ENCODE results near the gene PML.
A peak's percentile ranks its signal among the peaks of the same experiment; 100 is the strongest.

Gene PML

GRCh38 chr15:73962433-73962832 lies 32.1 kb upstream of the PML start:
- Histone ChIP-seq H3K9me3 (ENCODE audit: severe bottlenecking) (no peaks in the 10 kb centered on the region), H3K4me3 (ENCODE audit: severe bottlenecking) (no peak overlapping the region), H3K4me1 (ENCODE audit: insufficient read depth, poor library complexity, severe bottlenecking) (peaks cover 13% of the 10 kb centered on the region), H3K36me3 (ENCODE audit: low read depth) (no peaks in the 10 kb centered on the region), H3K27me3 (ENCODE audit: insufficient read depth, poor library complexity, severe bottlenecking) (no peaks in the 10 kb centered on the region), H3K27ac (ENCODE audit: poor library complexity, severe bottlenecking) (no peak overlapping the region)
- no peak for TF ChIP-seq CTCF (IDR thresholded peaks at IDR 0.05; ENCODE audit: poor library complexity, severe bottlenecking)
- DNase-seq (ENCODE audit: low spot score) (peak; percentile 1), ATAC-seq (ENCODE audit: low read depth) (no peak)

- no peak overlapping the region for H3K27ac ChIP-seq (ENCODE audit: poor library complexity, severe bottlenecking)
- no peaks in the 10 kb centered on the region for H3K27me3 ChIP-seq (ENCODE audit: insufficient read depth, poor library complexity, severe bottlenecking)
- peak; percentile 95 for ATAC-seq (ENCODE audit: low read depth)
- H3K4me1 ChIP-seq (ENCODE audit: insufficient read depth, poor library complexity, severe bottlenecking), result peaks cover 5% of the 10 kb centered on the region
- H3K36me3 ChIP-seq (ENCODE audit: low read depth), result no peaks in the 10 kb centered on the region
- no peaks in the 10 kb centered on the region for H3K9me3 ChIP-seq (ENCODE audit: severe bottlenecking)
- no peak overlapping the region for H3K4me3 ChIP-seq (ENCODE audit: severe bottlenecking)
- TF ChIP-seq CTCF (IDR thresholded peaks at IDR 0.05; ENCODE audit: poor library complexity, severe bottlenecking), result peak; percentile 100
- peak; percentile 79 for DNase-seq (ENCODE audit: low spot score)
Measured at GRCh38 chr15:73964736-73965093, 29.8 kb upstream of the PML start.

DNA sequence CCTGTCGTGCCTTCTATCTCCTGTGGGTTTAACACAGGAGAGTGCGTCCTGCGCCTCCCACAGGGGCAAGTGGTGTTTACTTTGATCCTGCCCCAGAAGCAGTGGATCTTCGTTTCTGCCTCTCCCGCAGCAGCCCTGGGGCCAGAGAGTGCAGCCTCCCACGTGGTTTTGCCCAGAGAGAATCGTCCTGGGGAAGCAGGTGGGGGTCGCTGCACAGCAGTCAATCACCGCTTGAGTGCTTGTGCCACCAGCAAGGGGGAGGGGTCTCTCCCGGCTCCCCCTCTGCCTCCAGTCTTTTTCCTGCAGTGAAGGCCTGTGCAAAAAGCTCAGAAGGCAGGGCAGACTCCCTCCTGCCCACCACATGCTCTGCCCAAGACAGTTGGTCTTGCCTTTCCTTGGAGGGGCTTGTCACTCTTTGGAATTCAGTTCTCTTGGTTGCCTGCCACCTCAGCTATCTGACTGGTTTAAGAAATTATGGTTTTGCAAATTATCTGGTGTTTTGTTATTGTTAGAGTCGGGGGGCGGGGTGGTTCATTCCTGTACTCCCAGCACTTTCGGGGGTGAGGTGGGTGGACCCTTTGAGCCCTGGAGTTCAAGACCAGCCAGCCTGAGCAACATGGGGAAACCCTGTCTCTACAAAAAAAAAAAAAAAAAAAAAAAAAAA lies 29.3 kb upstream of the PML start:
- Histone ChIP-seq H3K27me3 (ENCODE audit: insufficient read depth, poor library complexity, severe bottlenecking) (no peaks in the 10 kb centered on the region), H3K4me3 (ENCODE audit: severe bottlenecking) (no peak overlapping the region), H3K4me1 (ENCODE audit: insufficient read depth, poor library complexity, severe bottlenecking) (peaks cover 5% of the 10 kb centered on the region), H3K9me3 (ENCODE audit: severe bottlenecking) (no peaks in the 10 kb centered on the region), H3K36me3 (ENCODE audit: low read depth) (no peaks in the 10 kb centered on the region), H3K27ac (ENCODE audit: poor library complexity, severe bottlenecking) (no peak overlapping the region)
- ATAC-seq (ENCODE audit: low read depth), result peak; percentile 18; the same call in 2 of the 3 replicates
- peak; percentile 94 for TF ChIP-seq CTCF (IDR thresholded peaks at IDR 0.05; ENCODE audit: poor library complexity, severe bottlenecking)
- peak; percentile 56 for DNase-seq (ENCODE audit: low spot score)

DNA sequence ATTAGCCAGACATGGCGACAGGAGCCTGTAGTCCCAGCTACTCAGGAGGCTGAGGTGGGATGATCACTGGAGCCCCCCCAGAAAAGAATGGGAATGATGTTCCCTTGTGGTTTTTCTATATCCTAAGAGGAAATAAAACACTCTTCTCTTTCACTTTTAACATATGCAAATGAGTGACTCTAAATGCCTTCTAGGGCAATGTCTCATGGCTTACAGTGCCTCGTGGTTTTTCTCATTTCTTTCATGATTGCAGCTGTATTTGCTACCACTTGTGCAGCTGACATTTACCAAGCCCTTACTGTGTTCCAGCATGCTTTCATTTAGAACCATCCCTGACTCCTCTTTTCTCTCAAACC lies 28.8 kb upstream of the PML start:
- no peak for TF ChIP-seq CTCF (IDR thresholded peaks at IDR 0.05; ENCODE audit: poor library complexity, severe bottlenecking)
- H3K27ac ChIP-seq (ENCODE audit: poor library complexity, severe bottlenecking), result no peak overlapping the region
- H3K9me3 ChIP-seq (ENCODE audit: severe bottlenecking), result no peaks in the 10 kb centered on the region
- H3K27me3 ChIP-seq (ENCODE audit: insufficient read depth, poor library complexity, severe bottlenecking), result no peaks in the 10 kb centered on the region
- no peak overlapping the region for H3K4me3 ChIP-seq (ENCODE audit: severe bottlenecking)
- ATAC-seq (ENCODE audit: low read depth) (peak; percentile 31), DNase-seq (ENCODE audit: low spot score) (no peak)
- H3K36me3 ChIP-seq (ENCODE audit: low read depth), result no peaks in the 10 kb centered on the region
- H3K4me1 ChIP-seq (ENCODE audit: insufficient read depth, poor library complexity, severe bottlenecking), result peaks cover 5% of the 10 kb centered on the region

GRCh38 chr15:73968461-73968860 lies 26.1 kb upstream of the PML start:
- Histone ChIP-seq H3K27ac (ENCODE audit: poor library complexity, severe bottlenecking) (no peak overlapping the region), H3K9me3 (ENCODE audit: severe bottlenecking) (no peaks in the 10 kb centered on the region), H3K27me3 (ENCODE audit: insufficient read depth, poor library complexity, severe bottlenecking) (no peaks in the 10 kb centered on the region), H3K36me3 (ENCODE audit: low read depth) (no peaks in the 10 kb centered on the region), H3K4me1 (ENCODE audit: insufficient read depth, poor library complexity, severe bottlenecking) (peaks cover 5% of the 10 kb centered on the region), H3K4me3 (ENCODE audit: severe bottlenecking) (no peak overlapping the region)
- DNase-seq (ENCODE audit: low spot score), result no peak
- no peak for TF ChIP-seq CTCF (IDR thresholded peaks at IDR 0.05; ENCODE audit: poor library complexity, severe bottlenecking)
- ATAC-seq (ENCODE audit: low read depth), result no peak
